HG03039 (cell line): ENCODE data around the gene GNL2.

Experiments used
- ATAC-seq: cut with Tn5 transposase; IDR thresholded peaks from one replicate; pipeline ENCODE4 v1.9.1; 2021; ENCODE audit warnings: mild to moderate bottlenecking, moderate library complexity; ENCODE audit not compliant: unreplicated experiment

Gene GNL2

GRCh38 chr1:37595440-37596181 is at the start of gene GNL2:
Gene GNL2, minus strand, starts transcription at chr1:37595937. Its CDS starts 115 bp downstream, at chr1:37595822.
- ATAC-seq: peak; percentile 94

GRCh38 chr1:37641059-37641458 is 45.3 kb upstream of the GNL2 start:
- no peak for ATAC-seq

- no peak for ATAC-seq
Observed at GRCh38 chr1:37636435-37636834, 40.7 kb upstream of the GNL2 start.

- no peak for ATAC-seq
Observed at GRCh38 chr1:37634992-37635902, 39.5 kb upstream of the GNL2 start.

- ATAC-seq: no peak
Observed at GRCh38 chr1:37634244-37634991, 38.7 kb upstream of the GNL2 start, which contains the start of gene RSPO1. Gene RSPO1, minus strand, starts transcription at chr1:37634892. Its CDS starts 5,231 bp downstream, at chr1:37629661.

- no peak for ATAC-seq
Observed at GRCh38 chr1:37633938-37634243, 38.2 kb upstream of the GNL2 start.

GRCh38 chr1:37633040-37633937 is 37.6 kb upstream of the GNL2 start:
- no peak for ATAC-seq

- ATAC-seq: no peak
Observed at GRCh38 chr1:37631036-37631435, 35.3 kb upstream of the GNL2 start.

GRCh38 chr1:37630426-37631028 is 34.8 kb upstream of the GNL2 start:
- ATAC-seq: no peak

GRCh38 chr1:37629726-37630425 is 34.1 kb upstream of the GNL2 start:
- ATAC-seq: no peak

GRCh38 chr1:37629008-37629407 is 33.3 kb upstream of the GNL2 start:
- ATAC-seq: no peak

GRCh38 chr1:37628026-37628556 is 32.4 kb upstream of the GNL2 start:
- no peak for ATAC-seq

GRCh38 chr1:37622131-37622530 is 26.4 kb upstream of the GNL2 start:
- ATAC-seq: no peak

GRCh38 chr1:37621326-37621870 is 25.7 kb upstream of the GNL2 start:
- ATAC-seq: no peak

GRCh38 chr1:37620707-37621106 is 25.0 kb upstream of the GNL2 start:
- no peak for ATAC-seq

- no peak for ATAC-seq
Observed at GRCh38 chr1:37616330-37616729, 20.6 kb upstream of the GNL2 start.

GRCh38 chr1:37614105-37614504 is 18.4 kb upstream of the GNL2 start:
- ATAC-seq: no peak

GRCh38 chr1:37612186-37612585 is 16.4 kb upstream of the GNL2 start:
- no peak for ATAC-seq

GRCh38 chr1:37609994-37610393 is 14.3 kb upstream of the GNL2 start:
- ATAC-seq: no peak
